SK-N-MC (cell line): ENCODE measurements around the gene RNU7-1.

Source experiments
- DNase-seq: peaks from one replicate; pipeline ENCODE4 v3.0.0-alpha.2; 2011; ENCODE audit warnings: low read depth, low spot score
- H3K27ac ChIP-seq: fragments of 200-600 bp; sonication (generic); 2 replicates; pipeline ENCODE4 v1.5.1; 2016; ENCODE audit warnings: mixed run types
- H3K36me3 ChIP-seq: fragments of 200-600 bp; sonication (generic); 2 replicates; pipeline ENCODE4 v1.6.1; 2017; ENCODE audit warnings: antibody characterized with exemption, low read length, mixed read lengths; ENCODE audit not compliant: insufficient read depth
- H3K4me3 ChIP-seq: fragments of 200-600 bp; sonication (generic); 2 replicates; pipeline ENCODE4 v1.5.1; 2016
- H3K9ac ChIP-seq: fragments of 200-600 bp; sonication (generic); 2 replicates; pipeline ENCODE4 v1.8.0; 2017; ENCODE audit warnings: mixed run types, mixed read lengths; ENCODE audit not compliant: insufficient read length
- H3K9me3 ChIP-seq: fragments of 200-600 bp; sonication (generic); 2 replicates; pipeline ENCODE4 v1.6.1; 2017; ENCODE audit warnings: low read depth, mild to moderate bottlenecking, antibody characterized with exemption, low read length, moderate library complexity, mixed read lengths
- EZH2 ChIP-seq: fragments of 200-600 bp; sonication (generic); IDR thresholded peaks from one replicate; pipeline ENCODE4 v1.6.1; 2017; ENCODE audit warnings: antibody characterized with exemption
- FOXP2 ChIP-seq: optimal IDR thresholded peaks from 2 replicates; pipeline ENCODE3; 2011; ENCODE audit warnings: mild to moderate bottlenecking, moderate library complexity; ENCODE audit not compliant: insufficient read depth; ENCODE audit errors: extremely low read length, control extremely low read depth
- POLR2AphosphoS5 ChIP-seq: IDR thresholded peaks from 2 replicates; pipeline ENCODE4 v1.6.1; 2012; ENCODE audit warnings: mild to moderate bottlenecking, low read depth, low read length, borderline replicate concordance

RNU7-1 gene

DNA sequence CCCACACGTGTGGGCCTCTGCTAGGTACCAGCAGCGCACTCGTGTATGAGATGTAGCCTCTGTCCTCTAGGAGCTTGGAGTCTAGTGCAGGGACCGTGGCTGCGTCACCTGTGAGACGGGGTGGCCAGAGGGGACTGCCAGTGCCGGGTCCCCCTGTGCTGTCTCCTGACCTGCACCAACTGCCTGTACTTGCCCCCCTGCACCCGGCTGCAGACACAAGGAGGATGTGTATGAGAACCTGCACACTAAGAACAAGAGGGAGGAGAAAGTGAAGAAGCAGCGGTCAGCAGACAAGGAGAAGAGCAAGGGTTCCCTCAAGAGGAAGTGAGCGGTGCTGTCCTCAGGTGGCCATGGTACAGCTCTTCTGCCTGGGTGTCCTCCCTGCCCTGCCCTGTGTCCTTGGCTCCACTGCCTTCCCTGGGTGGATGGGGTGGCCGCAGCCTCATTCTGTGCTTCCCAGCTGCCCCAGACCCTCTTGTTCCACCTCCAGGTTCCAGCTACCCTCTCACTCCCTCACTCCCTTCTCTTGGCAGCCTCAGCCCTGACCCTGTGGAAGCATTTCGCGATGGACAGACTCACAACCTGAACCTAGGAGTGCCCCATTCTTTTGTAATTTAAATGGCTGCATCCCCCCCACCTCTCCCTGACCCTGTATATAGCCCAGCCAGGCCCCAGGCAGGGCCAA, 17.1 kb downstream of the RNU7-1 start:
- Histone ChIP-seq H3K36me3 (peaks cover 6% of the 10 kb centered on the region), H3K9ac (peak overlapping the region; percentile 73), H3K9me3 (no peaks in the 10 kb centered on the region), H3K4me3 (no peak overlapping the region), H3K27ac (peak overlapping the region; percentile 94)
- TF ChIP-seq EZH2 (no peak), FOXP2 (no peak), POLR2AphosphoS5 (no peak)
- DNase-seq = no peak

- Histone ChIP-seq H3K9ac (peak overlapping the region; percentile 73), H3K4me3 (peak overlapping the region; percentile 66), H3K9me3 (no peaks in the 10 kb centered on the region), H3K36me3 (peaks cover 12% of the 10 kb centered on the region), H3K27ac (peak overlapping the region; percentile 94)
- TF ChIP-seq POLR2AphosphoS5 (no peak; the same call in 1 of the 2 replicates), EZH2 (no peak), FOXP2 (no peak)
- no peak for DNase-seq
Observed at GRCh38 chr12:6961278-6961694, 17.7 kb downstream of the RNU7-1 start.

- H3K27ac ChIP-seq = peak overlapping the region; percentile 94
- H3K4me3 ChIP-seq = peak overlapping the region; percentile 66
- TF ChIP-seq FOXP2 (peak; percentile 43), POLR2AphosphoS5 (no peak; the same call in 1 of the 2 replicates), EZH2 (no peak)
- peak overlapping the region; percentile 73 for H3K9ac ChIP-seq
- no peaks in the 10 kb centered on the region for H3K9me3 ChIP-seq
- H3K36me3 ChIP-seq = peaks cover 17% of the 10 kb centered on the region
- DNase-seq = peak; percentile 59
Observed at GRCh38 chr12:6961695-6962284, 18.2 kb downstream of the RNU7-1 start.

DNA sequence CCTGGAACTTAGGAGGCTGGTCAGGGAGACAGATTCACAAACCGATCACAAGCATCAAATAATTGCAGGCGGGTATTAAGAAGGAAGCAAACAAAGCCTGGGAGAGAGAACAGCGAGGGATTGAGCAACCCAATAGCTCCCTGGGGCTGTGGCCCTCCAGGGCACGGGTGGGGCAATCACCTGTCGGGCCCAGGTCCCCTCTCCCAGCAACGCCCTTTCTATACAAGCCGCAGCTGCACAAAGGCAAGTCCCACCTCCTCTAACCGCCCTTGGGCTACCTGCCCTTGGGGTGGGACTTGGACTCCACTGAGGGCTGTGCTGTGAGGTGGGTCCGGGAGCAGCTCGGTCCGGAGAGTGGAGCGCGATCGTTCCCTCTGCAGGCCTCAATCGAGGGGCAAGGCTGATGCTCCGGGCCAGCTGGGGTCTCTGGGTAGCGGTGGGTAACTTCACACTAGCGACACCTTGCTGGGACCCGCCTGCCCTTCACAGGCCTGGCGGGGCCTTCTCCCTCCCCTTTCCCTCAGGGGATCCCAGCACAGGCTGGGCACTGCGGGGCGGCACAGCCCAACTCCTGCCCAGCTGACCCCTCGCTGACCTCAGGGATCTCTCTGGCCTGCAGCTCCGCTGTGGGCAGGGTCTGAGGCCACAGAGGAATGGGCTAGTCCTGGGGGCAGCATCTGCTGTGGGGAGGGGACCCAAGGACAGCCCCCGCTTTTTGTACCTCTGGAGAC, 18.8 kb downstream of the RNU7-1 start:
- Histone ChIP-seq H3K4me3 (peak overlapping the region; percentile 66), H3K9ac (peak overlapping the region; percentile 47), H3K27ac (peak overlapping the region; percentile 94), H3K9me3 (no peaks in the 10 kb centered on the region), H3K36me3 (peaks cover 24% of the 10 kb centered on the region)
- DNase-seq = no peak
- TF ChIP-seq FOXP2 (no peak), EZH2 (no peak), POLR2AphosphoS5 (no peak)

GRCh38 chr12:6963016-6963731, 19.6 kb downstream of the RNU7-1 start:
- Histone ChIP-seq H3K27ac (peak overlapping the region; percentile 94), H3K4me3 (no peak overlapping the region), H3K9me3 (no peaks in the 10 kb centered on the region), H3K36me3 (peaks cover 31% of the 10 kb centered on the region), H3K9ac (peak overlapping the region; percentile 47)
- no peak for DNase-seq
- TF ChIP-seq POLR2AphosphoS5 (no peak), FOXP2 (no peak), EZH2 (no peak)

DNA sequence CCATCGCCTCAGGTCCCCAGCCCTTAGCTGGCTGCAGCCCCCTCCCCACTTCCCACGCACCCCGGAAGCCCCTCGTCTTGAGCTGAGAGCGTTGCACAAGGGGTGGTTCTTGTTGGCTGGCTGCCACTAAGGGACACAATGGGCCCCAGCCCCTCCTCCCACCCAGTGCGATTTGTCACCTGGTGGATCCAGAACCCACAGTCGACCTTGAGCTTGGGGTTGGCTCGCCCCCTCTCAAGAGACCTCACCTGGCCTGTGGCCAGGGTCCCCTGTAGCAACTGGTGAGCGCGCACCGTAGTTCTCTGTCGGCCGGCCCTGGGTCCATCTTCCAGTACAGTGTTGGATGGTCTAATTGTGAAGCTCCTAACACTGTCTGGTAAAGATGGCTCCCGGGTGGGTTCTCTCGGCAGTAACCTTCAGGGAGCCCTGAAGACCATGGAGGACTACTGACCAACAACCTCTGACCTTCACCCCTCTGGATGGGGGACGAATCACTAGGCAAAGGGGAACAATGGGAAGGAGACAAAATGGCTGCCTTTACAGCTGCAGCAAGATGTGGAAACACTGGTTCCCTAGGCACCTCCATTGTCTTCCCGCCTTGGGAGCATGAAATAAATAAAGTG, 20.3 kb downstream of the RNU7-1 start:
- Histone ChIP-seq H3K9me3 (no peaks in the 10 kb centered on the region), H3K4me3 (no peak overlapping the region), H3K27ac (peak overlapping the region; percentile 79), H3K36me3 (peaks cover 38% of the 10 kb centered on the region), H3K9ac (no peak overlapping the region)
- TF ChIP-seq EZH2 = no peak
- no peak for TF ChIP-seq POLR2AphosphoS5
- TF ChIP-seq FOXP2 = no peak
- DNase-seq = no peak

DNA sequence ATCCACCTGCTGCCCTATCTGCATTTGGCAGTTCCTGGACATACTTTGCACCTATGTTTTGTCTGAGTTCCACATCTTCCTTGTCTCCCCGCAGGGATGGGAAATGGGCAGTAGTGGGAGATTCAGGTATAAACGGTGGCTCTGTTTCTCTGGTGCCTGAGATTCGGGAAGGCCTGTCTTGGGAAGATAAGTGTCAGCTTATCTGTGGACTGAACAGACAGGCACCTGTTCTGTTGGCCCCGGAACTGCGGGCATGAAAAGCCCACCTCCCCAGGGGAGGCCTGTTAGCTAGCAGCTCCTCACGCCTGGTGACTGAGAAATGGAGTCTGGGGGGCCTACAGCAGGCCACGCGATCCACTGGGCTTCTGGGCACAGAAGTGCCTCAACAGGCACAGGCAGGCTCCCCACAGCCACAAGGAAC, 21.0 kb downstream of the RNU7-1 start:
- DNase-seq = no peak
- Histone ChIP-seq H3K4me3 (no peak overlapping the region), H3K9ac (no peak overlapping the region)

More for the DNA sequence above, 21.0 kb downstream of the RNU7-1 start:
- Histone ChIP-seq H3K27ac (peak overlapping the region; percentile 79), H3K9me3 (no peaks in the 10 kb centered on the region), H3K36me3 (peaks cover 43% of the 10 kb centered on the region)
- TF ChIP-seq FOXP2 = no peak
- TF ChIP-seq POLR2AphosphoS5 = no peak
- TF ChIP-seq EZH2 = no peak
